HG03097 (cell line): Measurements from ENCODE around the gene GDA.
"Not testable (repeated sequence)": the region's sequence is repeated elsewhere in the genome, so short reads cannot be mapped to it uniquely, and the experiment has no call there.

ENCODE experiments used
- ATAC-seq: cut with Tn5 transposase; IDR thresholded peaks from one replicate; pipeline ENCODE4 v1.9.1; 2021; ENCODE audit not compliant: unreplicated experiment, low FRiP score

The GDA gene

GRCh38 chr9:72271613-72272478 is 122.6 kb downstream of the GDA start:
- ATAC-seq, result no peak

DNA sequence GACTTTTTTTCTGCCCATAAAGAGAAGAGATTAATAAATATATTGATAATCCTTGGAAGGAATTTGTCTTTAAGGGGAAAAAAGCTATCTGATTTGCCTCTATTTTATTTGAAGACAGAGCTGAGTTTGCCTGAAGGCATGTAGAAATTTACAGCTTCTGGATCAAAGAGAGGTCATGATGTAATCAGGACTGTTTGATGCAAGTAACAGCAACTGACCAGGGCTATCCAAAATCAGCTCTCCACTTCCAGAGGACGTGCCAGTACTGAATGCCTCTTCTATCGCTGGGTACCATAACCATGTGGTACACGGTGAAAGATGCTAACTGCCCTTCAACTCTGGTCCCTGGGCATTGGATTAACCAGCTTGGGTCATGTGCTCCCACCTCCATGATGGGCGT is 125.2 kb downstream of the GDA start:
- ATAC-seq, result no peak

DNA sequence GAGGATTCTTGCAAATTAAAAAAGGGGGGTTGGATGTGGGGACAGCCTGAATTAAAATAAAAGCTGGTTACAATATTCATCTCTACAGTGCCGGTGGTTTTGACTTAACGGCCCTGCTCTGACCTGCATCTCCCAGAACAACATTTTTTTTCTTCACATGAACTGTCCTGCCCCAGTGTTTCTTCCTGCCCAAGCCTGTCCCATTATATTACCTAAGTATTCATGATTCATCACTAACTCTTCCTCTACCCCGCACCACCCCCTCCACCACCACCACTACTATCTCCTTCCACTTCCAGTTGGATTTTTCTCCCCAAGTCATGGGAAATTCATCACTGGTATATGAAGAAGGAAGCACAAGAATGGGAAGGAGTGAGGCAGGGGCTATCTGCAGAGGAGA is 125.7 kb downstream of the GDA start:
- ATAC-seq, result no peak

- no peak for ATAC-seq
Observed at GRCh38 chr9:72276429-72276828, 127.2 kb downstream of the GDA start.

DNA sequence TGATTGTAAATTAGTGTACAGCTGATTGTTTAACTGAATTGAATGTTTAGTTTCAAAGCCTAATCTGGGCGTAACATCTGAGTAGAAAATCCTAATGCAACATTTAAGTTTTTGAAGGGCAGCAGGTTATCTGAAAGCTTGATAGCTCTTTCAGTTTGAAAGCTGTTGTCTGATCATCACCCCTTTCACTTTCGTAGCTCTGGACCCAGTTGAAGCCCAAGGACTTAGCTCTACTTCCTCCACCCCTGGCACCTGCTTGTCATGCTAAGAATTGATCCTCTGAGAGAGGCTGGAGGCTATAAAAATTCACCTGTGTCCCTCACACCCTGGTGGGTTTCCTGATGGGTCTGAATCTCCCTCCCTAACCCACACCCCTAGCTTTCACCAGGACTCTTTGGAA is 129.7 kb downstream of the GDA start:
- peak; percentile 56 for ATAC-seq

- peak; percentile 70 for ATAC-seq
Observed at GRCh38 chr9:72280913-72281500, 131.8 kb downstream of the GDA start.

DNA sequence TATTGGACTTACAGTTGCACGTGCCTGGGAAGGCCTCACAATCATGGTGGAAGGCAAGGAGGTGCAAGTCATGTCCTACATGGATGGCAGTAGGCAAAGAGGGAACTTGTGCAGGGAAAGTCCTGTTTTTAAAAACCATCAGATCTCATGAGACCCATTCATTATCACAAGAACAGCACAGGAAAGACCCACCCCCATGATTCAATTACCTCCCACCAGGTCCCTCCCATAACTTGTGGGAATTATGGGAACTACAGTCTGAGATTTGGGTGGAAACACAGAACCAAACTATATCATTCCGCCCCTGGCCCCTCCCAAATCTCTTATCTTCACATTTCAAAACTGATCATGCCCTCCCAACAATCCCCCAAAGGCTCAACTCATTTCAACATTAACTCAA is 140.2 kb downstream of the GDA start:
- no peak for ATAC-seq

- ATAC-seq, result no peak
Observed at GRCh38 chr9:72290311-72290710, 141.1 kb downstream of the GDA start.

GRCh38 chr9:72291576-72291975 is 142.3 kb downstream of the GDA start:
- ATAC-seq, result not testable (repeated sequence)

GRCh38 chr9:72292256-72292682 is 143.0 kb downstream of the GDA start:
- no peak for ATAC-seq

DNA sequence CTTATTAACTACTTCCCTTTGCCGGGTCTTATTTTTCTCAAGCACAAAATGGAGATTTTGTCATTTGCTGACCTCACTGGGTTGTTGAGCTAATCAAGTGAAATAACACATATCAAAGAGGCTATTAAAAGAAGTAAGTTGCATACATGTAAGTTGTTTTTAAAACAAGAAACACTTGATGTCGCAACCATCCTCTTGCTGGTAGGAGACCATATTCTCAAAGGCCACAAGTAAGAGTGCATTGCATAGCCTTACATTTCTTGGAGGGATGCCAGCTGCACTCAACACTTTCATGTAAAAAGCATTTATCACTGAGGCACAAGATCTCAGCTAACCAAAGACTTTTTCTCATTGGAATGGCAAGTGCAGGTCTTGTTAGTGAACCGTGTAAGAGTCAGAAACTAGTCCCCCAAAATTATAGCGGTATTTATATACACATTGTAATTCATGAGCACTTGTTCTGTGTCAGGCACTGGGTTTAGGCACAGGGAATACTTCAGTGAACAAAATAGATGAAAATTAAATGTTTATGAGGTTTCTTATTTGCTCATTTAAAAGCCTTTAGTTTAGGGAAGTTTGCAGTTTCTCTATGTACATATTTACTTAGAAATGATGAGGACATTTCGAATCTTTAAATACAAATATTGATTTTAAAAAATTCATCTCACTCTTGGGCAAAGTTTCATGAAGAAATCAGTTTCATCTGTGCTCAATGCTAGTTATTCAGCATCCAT is 143.8 kb downstream of the GDA start:
- ATAC-seq, result no peak

GRCh38 chr9:72294936-72295335 is 145.7 kb downstream of the GDA start:
- ATAC-seq, result no peak

GRCh38 chr9:72297516-72297915 is 148.3 kb downstream of the GDA start:
- no peak for ATAC-seq

DNA sequence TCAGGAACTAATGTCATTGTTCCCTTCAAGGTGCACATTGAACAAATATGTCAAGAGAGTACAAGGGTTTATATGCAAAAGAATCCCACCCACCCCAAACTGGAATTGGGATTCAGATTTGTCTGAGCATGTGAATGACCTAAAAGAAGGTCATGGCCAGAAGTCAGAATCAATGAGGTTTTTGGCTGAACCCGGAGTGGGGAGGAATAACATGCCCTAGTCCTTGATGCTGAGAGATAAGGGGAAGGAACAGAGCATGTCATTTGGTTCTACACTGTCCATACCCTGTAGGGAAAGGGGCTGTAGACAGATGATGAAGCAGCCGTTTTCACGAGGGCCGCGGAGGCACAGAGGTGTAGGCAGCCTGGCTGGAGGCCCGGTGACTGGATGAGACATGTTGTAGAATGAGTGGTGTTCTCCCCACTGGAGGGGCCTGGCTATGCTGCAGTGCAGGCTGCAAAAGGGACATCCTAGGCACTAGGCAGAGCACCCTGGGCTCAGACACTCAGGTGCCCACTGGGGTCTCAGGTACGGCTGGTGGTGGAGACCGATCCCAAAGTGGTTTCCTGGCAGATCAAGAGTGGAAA is 149.9 kb downstream of the GDA start:
- ATAC-seq, result no peak

DNA sequence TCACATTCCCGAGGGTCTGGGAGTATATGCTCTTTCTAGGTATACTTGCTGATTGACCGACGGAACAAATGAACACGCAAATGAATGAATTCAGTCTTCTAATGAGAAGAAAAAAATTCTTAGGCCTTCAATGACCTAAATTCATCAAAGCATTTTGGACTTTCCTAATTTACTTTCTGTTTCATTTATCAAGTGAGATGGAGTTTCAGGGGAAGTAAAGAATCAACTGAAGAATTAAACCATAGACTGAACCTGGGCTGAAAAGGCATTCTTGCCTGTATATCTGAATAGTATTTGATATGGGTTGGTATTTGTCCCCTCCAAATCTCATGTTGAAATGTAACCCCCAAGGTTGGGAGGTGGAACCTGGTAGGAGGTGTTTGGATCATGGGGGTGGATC is 151.6 kb downstream of the GDA start:
- ATAC-seq, result no peak
